ENCODE data around the gene PTGIS.

Gene PTGIS

GRCh38 chr20:49469060-49469459 is 98.9 kb downstream of the PTGIS start:
- DNase-seq (ENCODE audit: low spot score): no peak

- no peak for DNase-seq (ENCODE audit: low spot score)
Observed at GRCh38 chr20:49468412-49468811, 99.5 kb downstream of the PTGIS start.

GRCh38 chr20:49466114-49466912 is 101.6 kb downstream of the PTGIS start:
- no peak for DNase-seq (ENCODE audit: low spot score)

- DNase-seq (ENCODE audit: low spot score): no peak
Observed at GRCh38 chr20:49464556-49464955, 103.4 kb downstream of the PTGIS start.

GRCh38 chr20:49462626-49463025 is 105.3 kb downstream of the PTGIS start:
- no peak for DNase-seq (ENCODE audit: low spot score)

GRCh38 chr20:49461894-49462620 is 105.9 kb downstream of the PTGIS start:
- no peak for DNase-seq (ENCODE audit: low spot score)

GRCh38 chr20:49460916-49461315 is 107.0 kb downstream of the PTGIS start:
- DNase-seq (ENCODE audit: low spot score): no peak

GRCh38 chr20:49460131-49460530 is 107.8 kb downstream of the PTGIS start:
- no peak for DNase-seq (ENCODE audit: low spot score)

- DNase-seq (ENCODE audit: low spot score): no peak
Observed at GRCh38 chr20:49459684-49460083, 108.3 kb downstream of the PTGIS start.

- DNase-seq (ENCODE audit: low spot score): no peak
Observed at GRCh38 chr20:49457444-49457843, 110.5 kb downstream of the PTGIS start.

- no peak for DNase-seq (ENCODE audit: low spot score)
Observed at GRCh38 chr20:49456646-49457045, 111.3 kb downstream of the PTGIS start.

GRCh38 chr20:49455691-49456090 is 112.2 kb downstream of the PTGIS start:
- no peak for DNase-seq (ENCODE audit: low spot score)

Data from hepatic stellate cell (primary cell).